HG02885 (cell line): ENCODE data around the gene CACNA1H.

Source experiments
- ATAC-seq: cut with Tn5 transposase; IDR thresholded peaks from one replicate; pipeline ENCODE4 v1.9.1; 2021; ENCODE audit warnings: mild to moderate bottlenecking; ENCODE audit not compliant: unreplicated experiment, poor library complexity

The CACNA1H gene

DNA sequence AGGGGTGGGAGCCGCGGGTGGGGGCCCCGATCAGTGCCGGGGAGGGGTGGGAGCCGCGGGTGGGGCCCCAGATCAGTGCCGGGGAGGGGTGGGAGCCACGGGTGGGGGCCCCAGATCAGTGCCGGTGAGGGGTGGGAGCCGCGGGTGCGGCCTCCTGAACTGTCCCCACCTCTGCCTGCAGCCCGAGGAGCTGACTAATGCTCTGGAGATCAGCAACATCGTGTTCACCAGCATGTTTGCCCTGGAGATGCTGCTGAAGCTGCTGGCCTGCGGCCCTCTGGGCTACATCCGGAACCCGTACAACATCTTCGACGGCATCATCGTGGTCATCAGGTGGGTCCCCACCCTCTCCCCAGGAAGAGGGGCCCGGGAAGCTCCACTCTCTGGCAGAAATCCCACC, 52.0 kb downstream of the CACNA1H start:
- ATAC-seq = no peak

DNA sequence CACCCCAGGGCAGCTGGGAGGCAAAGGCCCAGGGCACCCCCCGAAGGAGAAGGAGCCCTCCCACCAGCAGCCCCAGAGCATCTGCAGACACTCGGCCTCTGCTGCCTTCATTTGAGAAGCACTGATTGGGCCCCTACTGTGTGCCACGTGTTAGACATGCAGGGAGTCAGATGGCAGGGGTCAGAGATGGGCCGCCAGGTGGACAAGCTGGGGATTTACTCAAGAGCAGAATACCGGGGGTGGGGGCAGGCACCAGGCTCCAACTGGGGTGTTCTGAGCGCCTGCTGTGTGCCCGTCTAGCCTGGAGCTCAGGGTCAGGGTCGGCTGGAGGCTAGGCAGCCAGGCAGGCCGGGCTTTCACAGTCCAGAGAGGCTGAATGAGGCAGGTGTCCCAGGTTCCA, 53.4 kb downstream of the CACNA1H start:
- no peak for ATAC-seq

DNA sequence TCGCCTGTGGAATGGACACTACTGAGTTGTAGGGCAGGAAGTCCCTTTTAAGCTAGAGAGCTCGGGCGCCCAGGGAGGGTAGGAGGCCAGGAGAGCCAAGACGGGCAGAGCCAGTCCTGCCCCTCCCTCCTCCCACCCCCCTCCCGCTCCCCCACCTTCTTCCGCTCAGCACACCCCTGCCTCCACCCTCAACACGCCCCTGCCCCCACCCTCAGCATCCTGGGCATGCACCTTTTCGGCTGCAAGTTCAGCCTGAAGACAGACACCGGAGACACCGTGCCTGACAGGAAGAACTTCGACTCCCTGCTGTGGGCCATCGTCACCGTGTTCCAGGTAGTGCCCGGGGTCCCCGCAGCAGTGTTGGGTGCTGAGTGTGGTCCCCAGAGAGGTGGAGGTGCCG, 53.9 kb downstream of the CACNA1H start:
- no peak for ATAC-seq

DNA sequence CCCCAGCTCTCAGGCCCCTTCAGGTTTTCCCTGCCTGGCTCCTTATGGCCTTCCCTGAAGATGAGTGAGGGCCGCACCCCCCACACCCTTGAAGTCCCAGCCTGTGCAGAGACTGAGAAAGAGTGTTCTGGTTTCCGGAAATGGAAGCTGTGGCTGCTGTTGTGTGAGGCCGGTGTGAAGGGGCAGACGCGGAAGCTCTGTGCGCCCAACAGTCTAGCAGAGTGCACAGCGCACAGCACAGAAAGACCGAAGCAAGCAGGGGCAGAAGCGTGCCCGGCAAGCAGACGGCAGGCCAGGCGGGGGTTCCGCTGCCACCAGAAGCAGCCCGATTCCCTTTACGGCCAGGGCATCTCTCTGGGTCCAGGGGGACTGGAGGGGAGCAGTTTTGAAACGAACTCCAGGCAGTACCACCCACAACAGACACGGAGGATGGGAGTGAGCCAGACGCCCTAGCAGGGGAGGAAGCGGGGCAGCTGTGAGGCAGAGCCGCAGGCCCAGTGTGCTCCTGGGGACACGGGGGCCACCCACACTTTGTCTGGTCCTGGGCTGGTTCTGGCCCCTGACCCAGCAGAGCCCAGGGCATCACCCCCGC, 55.4 kb downstream of the CACNA1H start:
- ATAC-seq = no peak

DNA sequence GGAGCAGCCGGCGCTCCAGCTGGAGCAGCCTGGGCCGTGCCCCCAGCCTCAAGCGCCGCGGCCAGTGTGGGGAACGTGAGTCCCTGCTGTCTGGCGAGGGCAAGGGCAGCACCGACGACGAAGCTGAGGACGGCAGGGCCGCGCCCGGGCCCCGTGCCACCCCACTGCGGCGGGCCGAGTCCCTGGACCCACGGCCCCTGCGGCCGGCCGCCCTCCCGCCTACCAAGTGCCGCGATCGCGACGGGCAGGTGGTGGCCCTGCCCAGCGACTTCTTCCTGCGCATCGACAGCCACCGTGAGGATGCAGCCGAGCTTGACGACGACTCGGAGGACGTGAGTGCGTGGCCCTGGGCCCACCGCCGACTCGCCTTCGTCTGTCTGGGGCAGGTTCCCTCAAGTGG, 56.2 kb downstream of the CACNA1H start:
- ATAC-seq = no peak

DNA sequence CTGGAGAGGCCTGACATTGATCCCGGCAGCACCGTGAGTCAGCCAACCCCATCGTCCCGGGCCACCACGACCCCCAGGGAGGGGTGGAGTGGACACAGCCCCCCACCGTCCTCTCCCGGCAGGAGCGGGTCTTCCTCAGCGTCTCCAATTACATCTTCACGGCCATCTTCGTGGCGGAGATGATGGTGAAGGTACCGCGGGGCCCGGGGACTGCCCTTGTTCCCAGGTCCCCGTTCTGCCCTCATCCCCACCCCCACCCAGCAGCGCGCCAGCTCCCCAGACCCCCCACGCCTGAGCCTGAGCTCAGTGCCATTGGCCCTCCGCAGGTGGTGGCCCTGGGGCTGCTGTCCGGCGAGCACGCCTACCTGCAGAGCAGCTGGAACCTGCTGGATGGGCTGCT, 57.6 kb downstream of the CACNA1H start:
- ATAC-seq = no peak

DNA sequence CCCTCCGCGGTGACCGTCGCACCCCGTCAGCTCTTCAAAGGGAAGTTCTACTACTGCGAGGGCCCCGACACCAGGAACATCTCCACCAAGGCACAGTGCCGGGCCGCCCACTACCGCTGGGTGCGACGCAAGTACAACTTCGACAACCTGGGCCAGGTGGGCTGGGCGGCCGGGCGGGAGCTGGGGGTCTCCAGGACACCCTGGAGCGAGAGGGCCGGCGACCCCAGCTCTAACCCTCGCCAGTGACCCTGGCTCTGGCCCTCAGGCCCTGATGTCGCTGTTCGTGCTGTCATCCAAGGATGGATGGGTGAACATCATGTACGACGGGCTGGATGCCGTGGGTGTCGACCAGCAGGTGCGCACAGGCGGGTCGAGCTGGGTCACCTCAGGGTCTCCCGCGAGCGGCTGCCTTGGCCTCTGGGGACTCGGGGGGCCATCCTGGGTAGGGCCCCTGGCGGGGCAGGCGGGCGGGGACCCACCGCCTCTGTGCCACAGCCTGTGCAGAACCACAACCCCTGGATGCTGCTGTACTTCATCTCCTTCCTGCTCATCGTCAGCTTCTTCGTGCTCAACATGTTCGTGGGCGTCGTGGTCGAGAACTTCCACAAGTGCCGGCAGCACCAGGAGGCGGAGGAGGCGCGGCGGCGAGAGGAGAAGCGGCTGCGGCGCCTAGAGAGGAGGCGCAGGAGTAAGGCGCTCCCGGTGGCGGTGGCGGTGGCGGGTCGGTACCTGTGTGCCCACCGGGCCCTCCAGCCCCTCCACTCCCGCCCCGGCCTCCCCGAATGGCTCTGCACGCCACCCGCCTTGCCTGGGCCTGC, 58.8 kb downstream of the CACNA1H start:
- ATAC-seq = no peak

DNA sequence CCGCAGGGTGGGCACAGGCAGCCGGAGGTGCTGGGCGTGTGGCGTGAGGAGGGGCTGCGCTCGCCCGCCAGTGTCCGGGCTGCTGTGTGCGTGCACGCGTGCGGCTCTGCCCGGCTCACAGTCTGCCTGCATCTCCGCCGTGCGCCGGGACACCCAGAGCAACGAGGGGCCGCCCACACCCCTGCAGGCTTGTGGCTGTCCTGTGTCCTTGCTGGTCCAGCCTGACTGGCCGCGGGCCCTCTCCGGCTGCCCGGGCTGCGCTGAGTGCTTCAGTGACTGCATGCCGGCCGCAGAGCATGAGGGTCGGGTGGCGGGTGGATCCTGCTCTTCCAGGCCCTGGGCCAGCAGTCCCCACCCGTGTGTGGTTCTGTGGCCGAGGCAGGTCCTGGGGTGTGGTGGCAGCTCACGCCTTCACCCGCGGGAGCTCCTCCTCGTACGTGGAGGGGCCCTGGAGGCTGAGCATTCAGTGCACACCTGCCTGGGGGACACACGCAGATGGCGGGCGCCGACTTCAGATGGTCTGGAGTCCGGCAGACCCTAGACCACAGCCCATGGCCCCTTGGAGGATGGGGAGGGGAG, 59.8 kb downstream of the CACNA1H start:
- no peak for ATAC-seq

DNA sequence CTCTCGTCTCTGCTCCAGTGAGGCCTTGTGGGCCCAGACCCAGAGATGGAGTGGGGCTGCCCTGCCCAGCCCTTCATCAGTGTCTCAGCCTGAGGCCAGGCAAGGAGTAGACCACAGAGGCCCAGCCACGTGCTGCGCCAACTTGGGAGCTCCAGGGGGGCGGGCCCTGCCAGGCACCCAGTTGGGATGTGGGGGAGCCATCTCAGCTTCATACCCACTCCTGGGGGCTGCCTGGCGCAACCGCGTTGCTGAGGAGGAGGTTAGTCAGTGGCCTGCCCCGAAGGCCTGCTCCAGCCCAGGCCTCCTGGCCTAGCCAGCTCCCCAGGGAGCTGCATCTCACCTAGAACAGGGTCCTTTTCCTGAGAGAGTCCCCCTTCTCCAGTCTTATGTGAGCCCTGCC, 60.3 kb downstream of the CACNA1H start:
- ATAC-seq = no peak

DNA sequence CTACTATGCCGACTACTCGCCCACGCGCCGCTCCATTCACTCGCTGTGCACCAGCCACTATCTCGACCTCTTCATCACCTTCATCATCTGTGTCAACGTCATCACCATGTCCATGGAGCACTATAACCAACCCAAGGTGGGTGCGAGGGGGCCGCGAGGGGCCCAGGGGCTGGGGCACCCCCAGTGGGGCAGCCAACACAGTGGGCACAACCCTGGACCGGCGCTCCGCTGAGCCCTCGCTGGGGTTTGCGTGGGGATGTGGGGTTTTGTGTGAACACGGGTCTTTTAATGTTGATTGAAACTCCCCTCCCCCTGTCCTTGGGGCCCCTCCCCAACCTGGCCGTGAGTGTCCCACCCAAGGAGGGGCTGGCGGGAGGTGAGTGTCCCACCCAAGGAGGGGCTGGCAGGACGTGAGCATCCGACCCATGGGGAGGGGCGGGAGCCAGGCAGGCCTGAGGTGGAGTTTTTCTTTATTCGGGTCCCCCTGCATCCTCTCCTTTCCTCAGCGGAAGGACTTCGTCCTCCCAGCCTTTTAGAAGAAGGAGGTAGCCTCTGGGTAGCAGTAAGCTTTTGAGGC, 61.0 kb downstream of the CACNA1H start:
- ATAC-seq = no peak

DNA sequence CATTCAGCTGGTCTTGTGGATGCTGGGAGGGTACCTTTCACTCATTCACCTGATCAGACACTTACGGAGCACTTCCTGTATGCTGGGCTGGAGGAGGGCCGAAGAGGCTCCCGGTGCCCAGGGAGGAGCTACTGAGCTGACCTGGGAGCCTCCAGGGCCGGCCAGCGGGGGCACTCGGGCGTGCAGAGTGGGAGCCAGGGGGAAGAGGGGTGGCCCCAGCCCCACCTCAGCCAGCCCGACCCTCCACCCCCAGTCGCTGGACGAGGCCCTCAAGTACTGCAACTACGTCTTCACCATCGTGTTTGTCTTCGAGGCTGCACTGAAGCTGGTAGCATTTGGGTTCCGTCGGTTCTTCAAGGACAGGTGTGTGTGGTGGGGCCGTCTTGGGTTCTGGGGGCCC, 61.8 kb downstream of the CACNA1H start:
- ATAC-seq = no peak

DNA sequence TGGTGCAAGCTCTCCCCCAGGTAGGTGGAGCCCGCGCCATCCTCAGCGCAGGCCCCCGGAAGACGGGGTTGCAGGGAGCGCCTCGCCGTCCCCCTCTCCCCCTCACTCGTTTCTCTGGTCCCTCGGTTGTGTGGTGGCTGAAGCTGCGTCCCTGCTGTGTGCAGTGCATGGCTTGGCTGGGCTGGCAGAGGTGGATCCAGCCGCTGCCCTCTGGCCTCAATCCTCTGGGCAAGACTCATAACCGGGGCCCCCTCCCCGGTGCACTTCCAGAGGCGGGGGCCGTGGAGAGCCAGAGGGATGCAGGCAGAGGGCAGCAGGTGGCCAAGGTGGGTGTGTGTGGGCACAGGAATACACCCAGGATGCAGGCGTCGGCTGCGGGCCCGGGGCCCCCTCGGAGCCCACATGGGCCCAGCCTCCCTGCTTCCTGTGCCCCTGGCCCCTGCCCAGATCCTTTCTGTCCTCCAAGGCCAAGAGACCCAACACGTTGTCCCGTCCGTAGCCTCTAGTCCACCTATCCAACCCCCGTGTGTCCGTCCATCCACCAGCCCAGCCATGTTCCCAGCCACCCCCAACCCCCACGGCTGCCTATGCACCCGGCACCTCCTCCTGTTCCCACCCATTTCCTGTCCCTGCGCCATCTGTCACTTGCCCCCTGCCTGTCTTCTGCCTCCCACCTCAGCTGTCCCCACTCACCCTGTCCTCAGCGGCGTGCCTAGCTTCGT, 62.8 kb downstream of the CACNA1H start:
- no peak for ATAC-seq

DNA sequence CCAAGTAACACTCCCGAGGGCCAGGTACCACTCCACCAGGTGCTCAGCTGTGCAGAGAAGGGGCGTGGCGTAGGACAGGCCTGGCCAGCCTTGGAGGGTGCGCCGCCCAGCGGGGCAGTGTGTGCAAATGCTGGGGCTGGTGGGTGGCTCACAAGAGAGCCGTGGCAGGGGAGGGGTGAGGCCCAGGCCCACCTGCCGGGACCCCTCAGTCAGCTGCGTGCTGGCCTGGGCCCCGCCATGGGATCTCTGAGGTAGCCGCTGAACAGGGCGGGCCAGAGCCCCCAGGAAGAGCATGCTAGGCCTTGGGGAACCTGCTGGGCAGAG, 63.4 kb downstream of the CACNA1H start:
- ATAC-seq = no peak

DNA sequence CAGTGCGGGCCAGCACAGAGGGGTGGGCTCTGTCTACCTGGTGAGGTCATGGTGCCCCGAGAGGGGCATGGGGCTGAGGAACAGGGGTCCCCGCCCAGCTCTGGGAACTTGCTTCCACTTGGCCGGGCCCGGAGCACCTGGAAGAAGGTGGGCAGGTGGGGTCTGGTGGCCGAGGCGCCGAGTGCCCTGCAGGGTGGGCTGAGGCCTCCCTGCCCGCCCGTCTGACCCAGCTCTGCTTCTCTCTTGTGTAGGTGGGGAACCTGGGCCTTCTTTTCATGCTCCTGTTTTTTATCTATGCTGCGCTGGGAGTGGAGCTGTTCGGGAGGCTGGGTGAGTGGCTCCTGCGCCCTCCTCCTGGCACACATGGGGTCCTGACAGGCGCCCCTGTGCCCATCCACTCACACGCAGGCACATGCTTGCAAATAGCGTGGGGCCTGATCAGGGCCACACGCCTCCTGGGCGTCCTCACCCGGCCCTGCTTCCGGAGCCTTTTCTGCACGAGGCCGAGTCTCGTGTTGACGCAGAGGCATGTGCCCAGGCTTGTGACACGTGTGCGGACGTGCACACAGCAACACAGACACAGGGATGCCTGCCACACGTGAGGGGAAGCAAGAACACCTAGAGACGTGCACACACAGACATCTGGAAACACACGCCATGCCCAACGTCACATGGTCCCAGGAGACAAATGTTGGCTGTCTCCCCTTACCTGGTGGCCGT, 63.9 kb downstream of the CACNA1H start:
- no peak for ATAC-seq

DNA sequence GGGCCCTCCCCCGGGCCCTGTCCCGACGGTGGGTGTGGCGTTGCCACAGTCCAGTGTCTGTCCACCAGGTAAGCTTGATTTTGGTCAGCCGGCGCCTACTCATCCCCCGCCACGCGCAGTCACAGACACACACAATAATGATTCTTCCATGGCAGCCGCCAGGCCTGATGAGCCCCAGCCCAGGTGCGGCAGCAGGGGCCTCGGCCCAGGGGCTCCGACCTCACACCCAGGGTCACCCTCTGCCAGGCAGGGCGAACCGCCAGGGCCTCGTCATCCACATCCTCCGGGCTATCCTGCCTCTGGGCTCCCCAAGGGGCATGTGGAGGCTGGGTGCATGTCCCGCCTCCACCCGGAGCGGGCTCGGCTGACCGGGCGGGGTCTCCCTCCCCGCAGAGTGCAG, 64.6 kb downstream of the CACNA1H start:
- ATAC-seq = no peak

DNA sequence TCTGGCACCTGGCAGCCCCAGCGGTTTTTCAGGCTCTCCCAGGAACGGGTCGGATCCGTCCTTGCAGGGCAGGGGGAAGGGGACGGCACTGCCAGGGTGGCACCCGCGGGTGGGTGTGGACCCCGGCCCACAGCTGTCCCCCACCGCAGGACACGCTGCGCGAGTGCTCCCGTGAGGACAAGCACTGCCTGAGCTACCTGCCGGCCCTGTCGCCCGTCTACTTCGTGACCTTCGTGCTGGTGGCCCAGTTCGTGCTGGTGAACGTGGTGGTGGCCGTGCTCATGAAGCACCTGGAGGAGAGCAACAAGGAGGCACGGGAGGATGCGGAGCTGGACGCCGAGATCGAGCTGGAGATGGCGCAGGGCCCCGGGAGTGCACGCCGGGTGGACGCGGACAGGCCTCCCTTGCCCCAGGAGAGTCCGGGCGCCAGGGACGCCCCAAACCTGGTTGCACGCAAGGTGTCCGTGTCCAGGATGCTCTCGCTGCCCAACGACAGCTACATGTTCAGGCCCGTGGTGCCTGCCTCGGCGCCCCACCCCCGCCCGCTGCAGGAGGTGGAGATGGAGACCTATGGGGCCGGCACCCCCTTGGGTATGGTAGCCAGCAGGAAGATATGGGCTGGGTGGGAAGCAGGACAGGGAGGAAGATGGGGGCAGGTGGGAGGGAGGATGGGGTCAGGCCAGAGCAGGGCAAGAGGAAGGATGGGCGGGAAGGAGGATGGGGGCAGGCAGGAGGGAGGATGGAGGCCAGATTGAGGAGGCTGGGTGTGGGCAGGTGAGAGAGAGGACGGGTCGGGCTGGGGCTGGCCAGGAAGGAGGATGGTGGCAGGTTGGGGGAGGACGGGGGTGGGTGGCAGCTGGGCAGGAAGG, 65.4 kb downstream of the CACNA1H start:
- ATAC-seq = no peak

DNA sequence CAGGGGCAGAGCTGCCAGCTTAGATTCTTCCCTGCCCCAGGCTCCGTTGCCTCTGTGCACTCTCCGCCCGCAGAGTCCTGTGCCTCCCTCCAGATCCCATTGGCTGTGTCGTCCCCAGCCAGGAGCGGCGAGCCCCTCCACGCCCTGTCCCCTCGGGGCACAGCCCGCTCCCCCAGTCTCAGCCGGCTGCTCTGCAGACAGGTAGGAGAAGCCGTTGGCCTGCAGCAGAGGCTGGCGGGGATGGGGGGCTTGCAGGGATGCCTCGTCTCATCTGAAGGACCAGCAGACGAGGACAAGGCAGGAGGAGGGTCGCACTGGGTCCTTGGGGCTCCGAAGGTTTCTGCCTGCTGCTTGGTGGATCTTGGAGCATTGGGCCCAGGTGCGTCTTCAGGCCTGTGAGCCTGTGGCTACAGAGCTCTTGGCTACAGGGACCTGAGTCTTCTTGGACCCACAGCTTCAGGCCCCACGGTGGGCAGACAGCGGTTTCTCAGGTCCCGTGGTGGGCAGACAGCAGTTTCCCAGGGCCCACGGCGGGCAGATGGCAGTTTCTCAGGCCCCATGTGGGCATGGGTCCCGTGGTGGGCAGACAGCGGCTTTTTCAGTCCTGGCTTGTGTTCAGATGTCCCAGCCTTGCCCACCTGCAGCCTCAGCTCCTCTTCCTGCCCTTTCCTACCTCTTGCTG, 66.2 kb downstream of the CACNA1H start:
- no peak for ATAC-seq

DNA sequence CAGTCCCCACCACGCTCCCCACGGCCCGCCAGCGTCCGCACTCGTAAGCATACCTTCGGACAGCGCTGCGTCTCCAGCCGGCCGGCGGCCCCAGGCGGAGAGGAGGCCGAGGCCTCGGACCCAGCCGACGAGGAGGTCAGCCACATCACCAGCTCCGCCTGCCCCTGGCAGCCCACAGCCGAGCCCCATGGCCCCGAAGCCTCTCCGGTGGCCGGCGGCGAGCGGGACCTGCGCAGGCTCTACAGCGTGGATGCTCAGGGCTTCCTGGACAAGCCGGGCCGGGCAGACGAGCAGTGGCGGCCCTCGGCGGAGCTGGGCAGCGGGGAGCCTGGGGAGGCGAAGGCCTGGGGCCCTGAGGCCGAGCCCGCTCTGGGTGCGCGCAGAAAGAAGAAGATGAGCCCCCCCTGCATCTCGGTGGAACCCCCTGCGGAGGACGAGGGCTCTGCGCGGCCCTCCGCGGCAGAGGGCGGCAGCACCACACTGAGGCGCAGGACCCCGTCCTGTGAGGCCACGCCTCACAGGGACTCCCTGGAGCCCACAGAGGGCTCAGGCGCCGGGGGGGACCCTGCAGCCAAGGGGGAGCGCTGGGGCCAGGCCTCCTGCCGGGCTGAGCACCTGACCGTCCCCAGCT, 67.3 kb downstream of the CACNA1H start:
- ATAC-seq = no peak
